HEK293 (cell line): ENCODE data around the gene SFXN2.
"Not testable (repeated sequence)": the region's sequence is repeated elsewhere in the genome, so short reads cannot be mapped to it uniquely, and the experiment has no call there.

ENCODE experiments used
- CTCF ChIA-PET: fragments of 350-600 bp; formaldehyde crosslinking; extraction: SDS; loops from one replicate; lab custom pipeline; 2021; ENCODE audit warnings: antibody characterized with exemption; lab: Yijun Ruan, JAX
- POLR2A ChIA-PET: fragments of 300-600 bp; formaldehyde crosslinking; extraction: SDS; loops from one replicate; lab custom pipeline; 2020; ENCODE audit warnings: antibody characterized with exemption, inconsistent platforms; lab: Yijun Ruan, JAX
- H3K27ac ChIP-seq: fragments of 200-500 bp; sonication (Bioruptor generic); 2 replicates; pipeline ENCODE4 v1.5.1; 2014; ENCODE audit warnings: low read depth, low read length, control low read depth, inconsistent platforms; ENCODE audit errors: extremely low read depth
- H3K36me3 ChIP-seq, 2 experiments: fragments of 200-500 bp in 1 of 2; sonication (Bioruptor generic) in 1 of 2; 1 replicate in 1 of 2; 2 replicates in 1 of 2; pipeline ENCODE4 v1.5.1; 2014 to 2017; ENCODE audit warnings: inconsistent platforms in 2 of 2, low read length in 2 of 2; ENCODE audit not compliant: control insufficient read depth in 2 of 2, insufficient read depth in 1 of 2
- H3K4me1 ChIP-seq: fragments of 200-500 bp; sonication (Bioruptor generic); 2 replicates; pipeline ENCODE4 v1.5.1; 2014; ENCODE audit warnings: mild to moderate bottlenecking, low read length, inconsistent platforms; ENCODE audit not compliant: control insufficient read depth, insufficient read depth
- H3K4me3 ChIP-seq: 2 replicates; pipeline ENCODE4 v1.5.1; 2011; ENCODE audit warnings: low read depth, mild to moderate bottlenecking, control low read depth, low read length, moderate library complexity
- H3K9me3 ChIP-seq: fragments of 200-500 bp; sonication (Bioruptor generic); 2 replicates; pipeline ENCODE4 v1.5.1; 2014; ENCODE audit warnings: low read depth, low read length, inconsistent platforms; ENCODE audit not compliant: control insufficient read depth, insufficient read depth
- FEZF1 ChIP-seq: fragments of 450-650 bp; formaldehyde crosslinking; IDR thresholded peaks from 2 replicates; pipeline ENCODE4 v1.5.1; 2016; ENCODE audit warnings: missing biosample characterization, missing genetic modification characterization
- SCRT2 ChIP-seq: fragments of 450-650 bp; formaldehyde crosslinking; IDR thresholded peaks from 2 replicates; pipeline ENCODE4 v1.5.1; 2016; ENCODE audit warnings: missing biosample characterization, missing genetic modification characterization
- ZBTB48 ChIP-seq: fragments of 450-650 bp; formaldehyde crosslinking; IDR thresholded peaks from 2 replicates; pipeline ENCODE4 v1.5.1; 2016; ENCODE audit warnings: missing biosample characterization, missing genetic modification characterization
- ZNF169 ChIP-seq: fragments of 450-650 bp; formaldehyde crosslinking; IDR thresholded peaks from 2 replicates; pipeline ENCODE4 v1.5.1; 2016; ENCODE audit warnings: missing biosample characterization, missing genetic modification characterization
- ZNF175 ChIP-seq: fragments of 450-650 bp; formaldehyde crosslinking; IDR thresholded peaks from 2 replicates; pipeline ENCODE4 v1.5.1; 2016; ENCODE audit warnings: missing biosample characterization, missing genetic modification characterization
- ZNF18 ChIP-seq: fragments of 450-650 bp; formaldehyde crosslinking; IDR thresholded peaks from 2 replicates; pipeline ENCODE4 v1.5.1; 2016; ENCODE audit warnings: missing biosample characterization, missing genetic modification characterization
- ZNF2 ChIP-seq: fragments of 450-650 bp; formaldehyde crosslinking; IDR thresholded peaks from 2 replicates; pipeline ENCODE4 v1.5.1; 2016; ENCODE audit warnings: missing biosample characterization, missing genetic modification characterization
- ZNF221 ChIP-seq: fragments of 450-650 bp; formaldehyde crosslinking; IDR thresholded peaks from 2 replicates; pipeline ENCODE4 v1.5.1; 2017; ENCODE audit warnings: missing biosample characterization, missing genetic modification characterization, borderline replicate concordance
- ZNF266 ChIP-seq: fragments of 450-650 bp; formaldehyde crosslinking; IDR thresholded peaks from 2 replicates; pipeline ENCODE4 v1.5.1; 2016; ENCODE audit warnings: missing biosample characterization, missing genetic modification characterization, low read depth
- ZNF510 ChIP-seq: fragments of 450-650 bp; formaldehyde crosslinking; IDR thresholded peaks from 2 replicates; pipeline ENCODE4 v1.5.1; 2018; ENCODE audit warnings: mild to moderate bottlenecking, missing genetic modification characterization, missing biosample characterization; ENCODE audit not compliant: insufficient replicate concordance
- ZNF560 ChIP-seq: fragments of 450-650 bp; formaldehyde crosslinking; IDR thresholded peaks from 2 replicates; pipeline ENCODE4 v1.5.1; 2017; ENCODE audit warnings: missing biosample characterization, missing genetic modification characterization, borderline replicate concordance
- ZNF624 ChIP-seq: fragments of 450-650 bp; formaldehyde crosslinking; IDR thresholded peaks from 2 replicates; pipeline ENCODE4 v1.5.1; 2017; ENCODE audit warnings: missing biosample characterization, missing genetic modification characterization
- TF ChIP-seq, protein P1 (sequence below): fragments of 450-650 bp; formaldehyde crosslinking; IDR thresholded peaks from 2 replicates; pipeline ENCODE4 v1.5.1; 2017; ENCODE audit warnings: missing biosample characterization, missing genetic modification characterization

SFXN2 gene

DNA sequence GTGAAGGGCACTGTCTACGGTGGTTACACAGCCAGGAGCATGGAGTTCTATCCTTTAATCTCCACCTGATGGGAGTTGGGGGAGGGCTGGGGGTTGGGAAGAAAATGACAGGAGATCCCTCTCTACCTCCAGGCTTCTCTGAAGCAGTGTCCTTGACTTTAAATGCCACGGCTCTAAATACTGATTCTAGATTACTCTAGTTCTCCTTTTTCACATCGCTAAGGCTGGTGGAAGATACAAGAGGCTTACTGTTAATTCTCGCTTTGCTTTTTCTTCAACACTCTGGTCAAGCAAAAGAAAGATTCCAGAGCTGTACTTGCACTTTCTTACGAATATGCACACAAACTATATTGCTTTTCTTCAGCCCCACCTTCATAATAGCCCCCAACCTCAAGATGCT lies 30.7 kb upstream of the SFXN2 start (continued):
- no peak for TF ChIP-seq ZNF560 (tag by site-specific recombination)

DNA sequence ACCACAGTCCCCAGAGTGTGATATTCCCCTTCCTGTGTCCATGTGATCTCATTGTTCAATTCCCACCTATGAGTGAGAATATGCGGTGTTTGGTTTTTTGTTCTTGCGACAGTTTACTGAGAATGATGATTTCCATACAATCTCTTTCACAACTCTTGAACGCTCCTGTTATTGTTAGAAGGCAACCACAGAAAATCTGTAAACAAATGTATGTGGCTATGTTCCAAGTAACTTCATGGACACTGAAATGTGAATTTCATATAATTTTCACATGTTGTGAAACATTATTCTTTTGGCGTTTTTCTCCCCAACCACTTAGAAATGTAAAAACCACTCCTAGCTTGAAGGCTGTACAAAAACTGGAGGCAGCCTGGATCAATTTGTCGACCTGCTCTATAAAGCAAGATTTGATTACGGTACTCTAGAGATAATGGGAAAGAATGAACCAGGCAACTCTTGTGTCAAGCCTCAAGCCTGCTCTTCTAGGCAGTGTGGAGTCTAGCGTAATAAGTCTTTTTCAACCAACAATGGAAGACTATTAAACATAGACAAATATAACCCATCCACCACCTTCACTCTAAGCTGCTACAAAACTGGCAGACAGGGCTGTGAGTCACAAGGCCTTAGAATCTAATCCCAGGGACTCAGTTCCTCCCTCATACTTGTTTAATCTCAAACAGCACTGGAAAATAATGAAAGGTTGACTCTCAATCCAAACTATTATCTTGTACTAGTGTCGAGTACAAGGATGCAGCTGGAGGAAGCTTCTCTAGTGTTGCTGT lies 23.0 kb upstream of the SFXN2 start:
- TF ChIP-seq, protein P1, sequence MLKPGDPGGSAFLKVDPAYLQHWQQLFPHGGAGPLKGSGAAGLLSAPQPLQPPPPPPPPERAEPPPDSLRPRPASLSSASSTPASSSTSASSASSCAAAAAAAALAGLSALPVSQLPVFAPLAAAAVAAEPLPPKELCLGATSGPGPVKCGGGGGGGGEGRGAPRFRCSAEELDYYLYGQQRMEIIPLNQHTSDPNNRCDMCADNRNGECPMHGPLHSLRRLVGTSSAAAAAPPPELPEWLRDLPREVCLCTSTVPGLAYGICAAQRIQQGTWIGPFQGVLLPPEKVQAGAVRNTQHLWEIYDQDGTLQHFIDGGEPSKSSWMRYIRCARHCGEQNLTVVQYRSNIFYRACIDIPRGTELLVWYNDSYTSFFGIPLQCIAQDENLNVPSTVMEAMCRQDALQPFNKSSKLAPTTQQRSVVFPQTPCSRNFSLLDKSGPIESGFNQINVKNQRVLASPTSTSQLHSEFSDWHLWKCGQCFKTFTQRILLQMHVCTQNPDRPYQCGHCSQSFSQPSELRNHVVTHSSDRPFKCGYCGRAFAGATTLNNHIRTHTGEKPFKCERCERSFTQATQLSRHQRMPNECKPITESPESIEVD = 0 out of 2 replicates have a peak, but pooled peaks have one; percentile 28
- no peak for TF ChIP-seq ZNF510 (tag by site-specific recombination)
- no peak for TF ChIP-seq SCRT2 (tag by site-specific recombination)
- TF ChIP-seq FEZF1 (tag by site-specific recombination) = no peak
- TF ChIP-seq ZNF2 (tag by site-specific recombination) = no peak
- 0 out of 2 replicates have a peak, but pooled peaks have one; percentile 38 for TF ChIP-seq ZNF18
- TF ChIP-seq ZNF169 (tag by site-specific recombination) = no peak
- no peak for TF ChIP-seq ZNF221 (tag by site-specific recombination)
- peaks cover 6 to 17% of the 10 kb centered on the region in 2 experiments for H3K36me3 ChIP-seq
- H3K4me3 ChIP-seq = no peak overlapping the region
- H3K27ac ChIP-seq = no peak overlapping the region
- CTCF ChIA-PET = interaction anchor here (0.6 to 2.2 kb wide), 4 partner anchors 13 to 578 kb away, joined by 3 to 5 read pairs (median 4); no protein-coding TSS in a partner anchor
- no peaks in the 10 kb centered on the region for H3K4me1 ChIP-seq
- POLR2A ChIA-PET = no interaction called here
- H3K9me3 ChIP-seq = no peaks in the 10 kb centered on the region

DNA sequence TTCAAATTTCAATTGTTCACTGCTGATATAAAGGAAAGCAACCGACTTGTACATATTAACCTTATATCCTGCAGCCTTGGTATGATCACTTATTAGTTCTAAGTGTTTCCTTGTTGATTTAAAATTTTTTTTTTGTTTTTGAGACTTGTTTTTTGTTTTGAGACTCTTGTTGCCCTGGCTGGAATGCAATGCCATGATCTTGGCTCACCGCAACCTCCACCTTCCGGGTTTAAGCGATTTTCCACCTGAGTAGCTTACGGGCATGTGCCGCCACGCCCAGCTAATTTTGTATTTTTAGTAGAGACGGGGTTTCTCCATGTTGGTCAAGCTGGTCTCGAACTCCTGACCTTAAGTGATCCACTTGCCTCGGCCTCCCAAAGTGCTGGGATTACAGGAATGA lies 19.0 kb upstream of the SFXN2 start:
- H3K4me3 ChIP-seq, CTCF ChIA-PET, H3K27ac ChIP-seq, H3K4me1 ChIP-seq, H3K9me3 ChIP-seq, POLR2A ChIA-PET: not testable (repeated sequence)
- peaks cover 9 to 38% of the 10 kb centered on the region in 2 experiments for H3K36me3 ChIP-seq

GRCh38 chr10:102696736-102697135 lies 17.7 kb upstream of the SFXN2 start:
- Histone ChIP-seq H3K4me1 (no peaks in the 10 kb centered on the region), H3K4me3 (no peak overlapping the region), H3K27ac (no peak overlapping the region), H3K36me3 (peaks cover 9 to 38% of the 10 kb centered on the region in 2 experiments), H3K9me3 (no peaks in the 10 kb centered on the region)
- ChIA-PET POLR2A (no interaction called here), CTCF (interaction anchor here (0.5 to 1.4 kb wide), 4 partner anchors 8 to 1109 kb away, joined by 3 to 6 read pairs (median 4); no protein-coding TSS in a partner anchor)
- no peak for TF ChIP-seq ZBTB48 (tag by site-specific recombination)
- TF ChIP-seq ZNF175 (tag by site-specific recombination) = no peak
- no peak for TF ChIP-seq ZNF624 (tag by site-specific recombination)
- no peak for TF ChIP-seq ZNF266 (tag by site-specific recombination)
- TF ChIP-seq, all 188 proteins: peak for 0
